OCI-LY7 (cell line): ENCODE data around the gene RRAGD.

Source experiments
- EZH2phosphoT487 ChIP-seq: fragments of 200-600 bp; sonication (generic); IDR thresholded peaks from 2 replicates; pipeline ENCODE4 v1.6.1; 2018; ENCODE audit warnings: low read depth, borderline replicate concordance, mild to moderate bottlenecking, mixed run types, antibody characterized with exemption, low read length, moderate library complexity, mixed read lengths
- TF ChIP-seq, protein P1 (sequence below): fragments of 200-600 bp; sonication (generic); conservative IDR thresholded peaks from 2 replicates; pipeline ENCODE4 v1.5.1; 2014; ENCODE audit warnings: mild to moderate bottlenecking, antibody characterized with exemption, low read length, moderate library complexity, mixed read lengths

- TF ChIP-seq, protein P1, sequence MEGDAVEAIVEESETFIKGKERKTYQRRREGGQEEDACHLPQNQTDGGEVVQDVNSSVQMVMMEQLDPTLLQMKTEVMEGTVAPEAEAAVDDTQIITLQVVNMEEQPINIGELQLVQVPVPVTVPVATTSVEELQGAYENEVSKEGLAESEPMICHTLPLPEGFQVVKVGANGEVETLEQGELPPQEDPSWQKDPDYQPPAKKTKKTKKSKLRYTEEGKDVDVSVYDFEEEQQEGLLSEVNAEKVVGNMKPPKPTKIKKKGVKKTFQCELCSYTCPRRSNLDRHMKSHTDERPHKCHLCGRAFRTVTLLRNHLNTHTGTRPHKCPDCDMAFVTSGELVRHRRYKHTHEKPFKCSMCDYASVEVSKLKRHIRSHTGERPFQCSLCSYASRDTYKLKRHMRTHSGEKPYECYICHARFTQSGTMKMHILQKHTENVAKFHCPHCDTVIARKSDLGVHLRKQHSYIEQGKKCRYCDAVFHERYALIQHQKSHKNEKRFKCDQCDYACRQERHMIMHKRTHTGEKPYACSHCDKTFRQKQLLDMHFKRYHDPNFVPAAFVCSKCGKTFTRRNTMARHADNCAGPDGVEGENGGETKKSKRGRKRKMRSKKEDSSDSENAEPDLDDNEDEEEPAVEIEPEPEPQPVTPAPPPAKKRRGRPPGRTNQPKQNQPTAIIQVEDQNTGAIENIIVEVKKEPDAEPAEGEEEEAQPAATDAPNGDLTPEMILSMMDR: no peak
- no peak for TF ChIP-seq EZH2phosphoT487
Measured at GRCh38 chr6:89357390-89357789, 54.7 kb downstream of the RRAGD start.
